Endothelial cell of hepatic sinusoid (primary cell): ENCODE measurements around the gene ZSCAN12.
"Not testable (repeated sequence)": the region's sequence is repeated elsewhere in the genome, so short reads cannot be mapped to it uniquely, and the experiment has no call there.

Source experiments
- in situ Hi-C: cut with HindIII; loops from 2 replicates; pipeline ENCODE4 v1.10.0; 2017; ENCODE audit warnings: low sequenced_read_pairs

ZSCAN12 gene

GRCh38 chr6:28399350-28400121, at the start of gene ZSCAN12:
Gene ZSCAN12 (minus strand): TSS chr6:28399747. CDS start chr6:28398405, 1,342 bp downstream.
- in situ Hi-C loops, result no loop called here

GRCh38 chr6:28449056-28449455, 49.5 kb upstream of the ZSCAN12 start:
- in situ Hi-C loops, result no loop called here

- in situ Hi-C loops, result not testable (repeated sequence)
Observed at GRCh38 chr6:28447512-28447906, 48.0 kb upstream of the ZSCAN12 start.

DNA sequence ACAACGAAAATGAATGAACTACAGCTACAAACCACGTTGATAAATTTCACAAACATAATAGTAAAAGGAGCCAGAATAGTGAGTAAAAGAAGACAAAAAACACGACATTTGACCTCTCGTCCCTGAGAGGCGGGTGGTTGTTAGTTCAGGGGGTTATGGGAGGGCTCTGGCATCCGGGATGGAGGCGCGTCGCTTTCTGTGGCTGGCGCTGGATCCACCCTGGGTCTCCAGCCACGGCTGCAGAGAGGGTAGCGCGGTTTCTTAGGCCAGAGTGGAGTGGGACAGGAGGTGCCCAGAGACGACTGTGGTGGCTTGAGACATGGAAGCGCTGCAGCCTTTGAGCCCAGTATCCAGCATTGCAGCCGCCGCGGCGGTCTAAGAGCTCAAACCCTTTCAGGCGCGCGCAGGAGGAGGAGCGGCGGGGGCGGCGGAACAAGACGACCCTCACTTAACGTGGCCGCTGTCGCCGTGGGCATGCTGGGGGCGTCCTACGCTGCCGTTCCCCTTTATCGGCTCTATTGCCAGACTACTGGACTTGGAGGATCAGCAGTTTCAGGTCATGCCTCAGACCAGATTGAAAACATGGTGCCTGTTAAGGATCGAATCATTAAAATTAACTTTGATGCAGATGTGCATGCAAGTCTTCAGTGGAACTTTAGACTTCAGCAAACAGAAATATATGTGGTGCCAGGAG, 47.4 kb upstream of the ZSCAN12 start:
- in situ Hi-C loops, result no loop called here

- in situ Hi-C loops, result not testable (repeated sequence)
Observed at GRCh38 chr6:28444759-28445158, 45.2 kb upstream of the ZSCAN12 start.

GRCh38 chr6:28443112-28443773, 43.7 kb upstream of the ZSCAN12 start, which contains the start of gene ZSCAN23:
Gene ZSCAN23 (minus strand): TSS chr6:28443491. CDS start chr6:28436266, 7,225 bp downstream.
- in situ Hi-C loops, result no loop called here

GRCh38 chr6:28442586-28442985, 43.0 kb upstream of the ZSCAN12 start:
- in situ Hi-C loops, result no loop called here

GRCh38 chr6:28436404-28436803, 36.9 kb upstream of the ZSCAN12 start:
- in situ Hi-C loops, result no loop called here

DNA sequence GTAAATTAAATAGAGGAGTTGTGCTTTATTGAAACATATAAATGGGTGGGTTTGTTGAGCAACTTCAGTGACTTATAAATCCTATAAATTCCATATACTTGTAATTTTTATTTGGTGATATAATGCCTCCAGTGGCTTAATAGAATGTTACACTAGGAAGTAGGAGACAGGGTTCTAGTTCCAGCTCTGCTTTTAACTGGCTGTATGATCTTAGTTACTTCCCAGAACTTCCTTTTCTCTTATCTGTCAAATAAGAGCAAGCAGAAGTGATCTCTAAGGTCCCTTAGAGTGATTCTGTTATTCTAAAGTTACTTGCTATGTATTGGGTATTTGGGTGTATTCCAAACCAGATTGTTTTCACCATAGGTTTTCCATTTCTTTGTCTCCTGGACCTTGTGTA, 33.6 kb upstream of the ZSCAN12 start:
- in situ Hi-C loops, result no loop called here

GRCh38 chr6:28429781-28430180, 30.2 kb upstream of the ZSCAN12 start:
- in situ Hi-C loops, result no loop called here

DNA sequence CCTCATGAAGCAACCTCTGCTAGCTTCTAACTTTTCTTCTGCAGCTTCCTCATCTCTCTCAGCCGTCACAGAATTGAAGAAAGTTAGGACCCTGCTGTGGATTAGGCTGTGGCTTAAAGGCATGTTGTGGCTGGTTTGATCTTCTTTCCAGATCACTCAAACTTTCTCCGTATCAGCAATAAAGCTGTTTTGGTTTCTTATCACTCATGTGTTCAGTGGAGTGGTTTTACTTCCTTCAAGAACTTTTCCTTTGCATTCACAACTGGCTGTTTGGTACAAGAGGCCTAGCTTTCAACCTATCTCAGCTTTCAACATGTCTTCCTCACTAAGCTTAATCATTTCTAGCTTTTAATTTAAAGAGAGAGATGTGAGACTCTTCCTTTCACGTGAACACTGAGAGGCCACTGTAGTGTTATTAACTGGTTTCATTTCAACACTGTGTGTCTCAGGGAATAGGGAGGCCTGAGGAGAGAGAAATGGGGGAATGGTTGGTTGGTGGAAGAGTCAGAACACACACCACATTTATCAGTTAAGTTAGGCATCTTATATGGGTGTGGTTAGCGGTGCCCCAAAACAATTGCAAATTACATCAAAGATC, 26.5 kb upstream of the ZSCAN12 start:
- in situ Hi-C loops, result no loop called here

DNA sequence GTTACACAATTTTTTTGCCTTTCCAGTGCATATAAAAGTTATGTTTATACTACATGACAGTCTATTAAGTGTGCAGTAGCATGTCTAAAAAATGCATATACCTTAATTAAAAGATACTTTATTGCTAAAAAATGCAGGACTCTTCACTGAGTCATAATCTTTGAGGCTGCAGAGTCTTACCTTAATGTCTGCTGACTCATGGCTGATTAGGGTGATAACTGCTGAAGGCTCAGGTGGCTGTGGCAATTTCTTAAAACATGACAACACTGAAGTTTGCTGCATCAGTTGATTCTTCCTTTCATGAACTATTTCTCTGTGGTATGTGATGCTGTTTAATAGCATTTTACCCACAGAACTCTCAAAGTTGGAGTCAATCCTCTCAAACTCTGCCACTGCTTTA, 24.6 kb upstream of the ZSCAN12 start:
- in situ Hi-C loops, result no loop called here

DNA sequence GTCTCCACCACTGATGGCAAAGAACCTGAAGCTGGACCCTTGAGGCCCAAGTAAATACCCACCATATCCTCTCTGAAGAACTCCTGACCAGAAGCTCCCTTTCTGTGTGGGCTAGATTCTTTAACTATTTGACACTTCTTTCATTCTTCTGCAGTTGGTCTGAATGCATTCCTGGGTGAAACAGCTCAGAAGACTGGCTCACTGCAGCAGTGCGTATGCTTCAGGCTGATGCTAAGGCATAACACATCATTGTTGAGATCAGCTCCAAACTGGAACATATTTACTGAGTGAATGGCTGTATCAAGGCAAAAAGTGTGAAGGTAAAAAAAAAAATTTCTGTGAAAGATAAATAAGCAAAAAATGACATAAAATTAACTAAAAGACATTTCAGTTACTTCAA, 24.0 kb upstream of the ZSCAN12 start:
- in situ Hi-C loops, result no loop called here

- in situ Hi-C loops, result no loop called here
Observed at GRCh38 chr6:28413681-28414080, 14.1 kb upstream of the ZSCAN12 start.

GRCh38 chr6:28410767-28411166, 11.2 kb upstream of the ZSCAN12 start:
- in situ Hi-C loops, result no loop called here

DNA sequence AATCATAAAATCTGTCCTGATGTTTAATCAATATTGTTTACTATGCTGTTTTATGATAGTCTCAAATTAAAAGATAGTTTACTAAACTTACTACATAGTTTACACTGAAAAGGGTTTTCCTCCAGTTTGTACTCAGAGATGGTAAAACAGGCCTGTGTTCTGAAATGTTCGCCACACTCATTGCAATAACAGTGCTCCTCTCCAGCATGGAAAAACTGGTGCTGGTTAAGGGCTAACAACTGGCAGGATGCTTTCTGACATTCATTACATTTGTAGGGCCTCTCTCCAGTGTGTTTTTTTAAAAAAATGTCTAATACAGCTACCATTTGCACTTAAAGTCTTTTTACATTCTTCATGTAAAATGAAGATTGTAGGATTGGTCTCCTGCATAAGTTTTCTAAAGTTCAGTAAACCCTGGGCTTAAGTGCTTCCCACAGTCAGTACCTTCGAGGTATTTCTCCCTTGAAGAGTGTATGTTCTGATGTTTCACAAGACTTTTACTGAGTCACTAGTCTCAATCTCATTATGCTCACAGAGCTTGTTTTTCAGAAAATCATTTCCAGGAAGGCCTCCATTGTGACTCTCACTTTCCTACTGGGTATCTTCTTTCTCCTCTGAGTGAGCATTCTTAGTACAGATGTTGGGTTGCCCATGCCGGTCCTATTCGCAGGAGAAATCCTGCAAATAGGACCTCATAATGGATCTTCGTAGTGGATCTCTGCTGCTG, 8.7 kb upstream of the ZSCAN12 start:
- in situ Hi-C loops, result no loop called here

GRCh38 chr6:28407401-28407800, 7.9 kb upstream of the ZSCAN12 start:
- in situ Hi-C loops, result no loop called here

- in situ Hi-C loops, result not testable (repeated sequence)
Observed at GRCh38 chr6:28403923-28404322, 4.4 kb upstream of the ZSCAN12 start.

DNA sequence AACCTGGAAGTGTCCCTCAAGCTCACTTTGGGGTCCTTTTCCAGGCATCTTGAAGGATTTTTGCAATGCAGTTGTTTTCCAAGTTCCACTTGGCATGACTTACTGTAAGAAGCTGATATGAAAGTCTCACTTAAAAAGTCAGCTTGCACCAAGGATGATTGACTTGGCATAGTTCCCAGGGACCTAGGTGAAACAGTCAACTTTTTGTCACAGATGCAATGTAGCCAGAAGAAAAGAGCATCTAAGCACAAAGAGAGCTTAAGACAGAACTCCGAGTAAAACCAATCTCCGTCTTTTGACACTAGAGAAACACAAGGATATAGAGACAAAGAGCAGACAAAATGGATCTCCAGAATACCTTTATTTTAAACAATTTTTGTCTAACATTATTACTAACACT, 2.6 kb upstream of the ZSCAN12 start:
- in situ Hi-C loops, result no loop called here

- in situ Hi-C loops, result no loop called here
Observed at GRCh38 chr6:28401172-28401571, 1.6 kb upstream of the ZSCAN12 start.

DNA sequence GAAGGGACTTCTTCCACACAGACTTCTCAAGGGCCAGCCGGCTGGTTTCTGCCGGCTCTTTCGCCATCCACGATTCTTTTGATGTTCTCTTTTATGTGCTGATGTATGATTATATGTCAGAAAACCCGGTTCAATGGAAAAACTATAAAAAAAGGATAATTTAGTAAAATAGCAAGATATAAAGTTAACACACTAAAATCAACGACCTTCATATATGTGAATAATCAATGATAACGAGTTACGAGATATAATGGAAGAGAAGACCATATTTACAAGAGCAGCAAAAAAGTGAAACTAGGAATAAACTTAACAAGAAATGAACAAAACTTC, 540 bp upstream of the ZSCAN12 start:
- in situ Hi-C loops, result no loop called here
